Pancreas (tissue), 10 donors: ENCODE data around the gene ATP6V0C. TPM values are rescaled to one million over a fixed set of nuclear protein-coding genes. Genes with fewer than 3 reads are reported as not detected.
A peak's percentile ranks its signal among the peaks of the same experiment; 100 is the strongest.

ENCODE experiments used
- ATAC-seq, 4 donors: fragments of 200-7000 bp; cut with Tn5 transposase; one replicate each; pipeline versions ENCODE4 v1.8.0 to v1.9.1; 2020; ENCODE audit warnings: mild to moderate bottlenecking in 4 of 4, moderate library complexity in 4 of 4
- DNase-seq, 6 donors: peaks; one replicate each; pipeline ENCODE4 v3.0.0-alpha.2; 2020
- FAIRE-seq: peaks from 2 replicates; lab custom pipeline; 2012; peaks lifted over from hg19 to GRCh38; lab: Jason Lieb, UNC
- H3K27ac ChIP-seq, 4 donors: fragments of 200-600 bp; sonication (generic); 1 replicate in 3 of 4; 2 replicates in 1 of 4; pipeline versions ENCODE4 v1.5.0 to v1.8.0; 2020
- H3K27me3 ChIP-seq, 4 donors: fragments of 200-600 bp; one replicate each; pipeline ENCODE4 v1.8.0; 2021
- H3K36me3 ChIP-seq, 3 donors: fragments of 200-600 bp; sonication (generic) in 1 of 3; one replicate each; pipeline versions ENCODE4 v1.5.0 to v1.8.0; 2020 to 2021
- H3K4me1 ChIP-seq, 3 donors: fragments of 200-600 bp; one replicate each; pipeline ENCODE4 v1.8.0; 2021
- H3K4me3 ChIP-seq, 4 donors: fragments of 200-600 bp; sonication (generic) in 2 of 4; one replicate each; pipeline versions ENCODE4 v1.5.0 to v1.8.0; 2020 to 2021
- H3K9me3 ChIP-seq, 4 donors: fragments of 200-600 bp; one replicate each; pipeline ENCODE4 v1.8.0; 2021
- CTCF ChIP-seq, 4 donors: fragments of 200-600 bp; sonication (generic) in 3 of 4; IDR thresholded peaks; one replicate each; pipeline versions ENCODE4 v1.5.0 to v1.8.0; 2021; ENCODE audit warnings: antibody characterized with exemption in 4 of 4
- WGBS, 2 donors: extraction: QIAGEN DNeasy Blood & Tissue Kit; methylation state at CpG; one replicate each; pipeline ENCODE4 v1.1.7; 2013; 5-methylcytosine and 5-hydroxymethylcytosine counted together
- intact Hi-C, 3 donors: fragments of 100-400 bp; cut with DNase I; formaldehyde crosslinking; loops; one replicate each; pipeline versions ENCODE4 v1.11.1 to v1.14.2; 2022
- polyA plus RNA-seq, 2 donors: library from polyadenylated mRNA; stranded (reverse); fragments of 200-250 nt; gene quantifications; one replicate each; pipeline ENCODE4 v1.2.3, GENCODE V29; 2013
- total RNA-seq, 6 donors: library from RNA; stranded (reverse); fragmentation: NEBNext Ultra II Directional in 4 of 6; extraction: Animal tissue kit (Norgen Biotek cat#: 25700) in 4 of 6; gene quantifications; one replicate each; pipeline versions ENCODE4 v1.2.1 to v1.2.4, GENCODE V29; 2021 to 2023
- donor health status: healthy with polysubstance abuse.
- donor health status: DM: no; HTN: no; CAD: no; lungs with moderate emphysema.
- donor health status: DM: no; HTN: no; CAD: no.
- donor health status: control.
- donor health status: control.
- donor health status: Bipolar disorder and iron deficiency.
- donor health status: DM: yes; HTN: yes; CAD: no.
- donor health status: DM: no; HTN: no; CAD: no.
- donor health status: DM: no; HTN: no; CAD: no.
- donor health status: DM: yes; HTN: yes; CAD: no.

Gene ATP6V0C
- total and polyA plus RNA-seq, 8 donors: 39.9 to 124 (median 66.8) TPM

- peak; percentile 85 to 94 (median 90) for DNase-seq
- Histone ChIP-seq H3K36me3 (no peaks in the 10 kb centered on the region), H3K4me3 (peak within 1 kb of the TSS; percentile 38 to 58 (median 47)), H3K27me3 (no peaks in the 10 kb centered on the region), H3K9me3 (no peaks in the 10 kb centered on the region), H3K4me1 (peaks cover 13 to 35% (median 31%) of the 10 kb centered on the region in 3 donors), H3K27ac (peak within 1 kb of the TSS in 2 of 4 donors; percentile 61 to 67)
- no peak for TF ChIP-seq CTCF (IDR thresholded peaks at IDR 0.05)
- intact Hi-C loops: no loop called here
- WGBS, 2 donors: 0 to 1% methylated on average over 40 to 83 of the region's 83 CpGs
- ATAC-seq: peak; percentile 65 to 79 (median 68)
- no peak for FAIRE-seq
These were observed 6.5 kb downstream of the ATP6V0C start, which contains the start of gene AMDHD2 for GRCh38 chr16:2520097-2520783. Gene AMDHD2, plus strand, starts transcription at chr16:2520371. Its CDS starts 88 bp downstream, at chr16:2520459.

GRCh38 chr16:2520784-2521531 is 7.2 kb downstream of the ATP6V0C start:
- intact Hi-C loops: no loop called here
- peak overlapping the region in 2 of 4 donors; percentile 55 to 61 for H3K27ac ChIP-seq
- DNase-seq (peak in 4 of 6 donors; percentile 16 to 78 (median 58)), ATAC-seq (peak in 3 of 4 donors; percentile 1 to 8 (median 3)), FAIRE-seq (no peak)
- H3K36me3 ChIP-seq: no peaks in the 10 kb centered on the region
- no peak for TF ChIP-seq CTCF (IDR thresholded peaks at IDR 0.05)
- H3K4me3 ChIP-seq: peak overlapping the region; percentile 38 to 58 (median 47)
- WGBS, 2 donors: 26 to 27% methylated on average over 40 to 41 of the region's 41 CpGs
- H3K4me1 ChIP-seq: peaks cover 13 to 32% (median 24%) of the 10 kb centered on the region in 3 donors
- H3K27me3 ChIP-seq: no peaks in the 10 kb centered on the region
- no peaks in the 10 kb centered on the region for H3K9me3 ChIP-seq

- Histone ChIP-seq H3K27ac (no peak overlapping the region), H3K36me3 (peaks cover 0 to 8% (median 0%) of the 10 kb centered on the region in 3 donors), H3K27me3 (no peaks in the 10 kb centered on the region), H3K4me1 (peaks cover 0 to 12% (median 11%) of the 10 kb centered on the region in 3 donors), H3K4me3 (no peak overlapping the region), H3K9me3 (no peaks in the 10 kb centered on the region)
- TF ChIP-seq CTCF (IDR thresholded peaks at IDR 0.05): no peak
- 86 to 88% methylated on average over 6 of the region's 6 CpGs for WGBS, 2 donors
- intact Hi-C loops: no loop called here
- ATAC-seq: no peak
- no peak for DNase-seq
- no peak for FAIRE-seq
These were observed 10.1 kb downstream of the ATP6V0C start for GRCh38 chr16:2523801-2524231.

GRCh38 chr16:2524339-2524938 is 10.7 kb downstream of the ATP6V0C start:
- Histone ChIP-seq H3K27me3 (no peaks in the 10 kb centered on the region), H3K4me3 (no peak overlapping the region), H3K9me3 (no peaks in the 10 kb centered on the region), H3K4me1 (peaks cover 0 to 8% (median 4%) of the 10 kb centered on the region in 3 donors), H3K27ac (no peak overlapping the region), H3K36me3 (peaks cover 0 to 8% (median 0%) of the 10 kb centered on the region in 3 donors)
- ATAC-seq (no peak), DNase-seq (no peak), FAIRE-seq (no peak)
- WGBS, 2 donors: 91 to 95% methylated on average over 9 of the region's 9 CpGs
- TF ChIP-seq CTCF (IDR thresholded peaks at IDR 0.05): no peak
- intact Hi-C loops: no loop called here
